Hepatocyte (in vitro differentiated cells): Measurements from ENCODE around the gene EREG. TPM values are rescaled to one million over a fixed set of nuclear protein-coding genes. Genes with fewer than 3 reads are reported as not detected.

Experiments
- DNase-seq: peaks from one replicate; pipeline ENCODE4 v3.0.0-alpha.2; 2016; ENCODE audit warnings: low spot score
- H2AFZ ChIP-seq: fragments of 200-600 bp; sonication (generic); 2 replicates; pipeline ENCODE4 v1.6.0; 2016; ENCODE audit warnings: antibody characterized with exemption, mild to moderate bottlenecking
- H3K27ac ChIP-seq: fragments of 200-600 bp; sonication (generic); 2 replicates; pipeline ENCODE4 v1.5.1; 2016; ENCODE audit warnings: mild to moderate bottlenecking
- H3K27me3 ChIP-seq: fragments of 200-600 bp; sonication (generic); 2 replicates; pipeline ENCODE4 v1.6.1; 2016
- H3K36me3 ChIP-seq: fragments of 200-600 bp; sonication (generic); replicated peaks from 2 replicates; pipeline ENCODE4 v1.5.1; 2016; ENCODE audit warnings: low read depth; ENCODE audit not compliant: insufficient read depth
- H3K4me1 ChIP-seq: fragments of 200-600 bp; sonication (generic); 2 replicates; pipeline ENCODE4 v1.5.1; 2016; ENCODE audit warnings: mild to moderate bottlenecking, moderate library complexity; ENCODE audit not compliant: insufficient read depth
- H3K4me2 ChIP-seq: fragments of 200-600 bp; sonication (generic); 2 replicates; pipeline ENCODE4 v1.6.0; 2016
- H3K4me3 ChIP-seq: fragments of 200-600 bp; sonication (generic); 2 replicates; pipeline ENCODE4 v1.5.1; 2016; ENCODE audit warnings: mild to moderate bottlenecking
- H3K79me2 ChIP-seq: fragments of 200-600 bp; sonication (generic); 2 replicates; pipeline ENCODE4 v1.6.0; 2017; ENCODE audit warnings: mild to moderate bottlenecking
- H3K9me2 ChIP-seq: fragments of 200-600 bp; sonication (generic); replicated peaks from 2 replicates; pipeline ENCODE4 v1.6.0; 2017; ENCODE audit warnings: mild to moderate bottlenecking; ENCODE audit not compliant: insufficient read depth
- H3K9me3 ChIP-seq: fragments of 200-600 bp; sonication (generic); 2 replicates; pipeline ENCODE4 v1.5.1; 2016; ENCODE audit warnings: low read depth, mild to moderate bottlenecking
- H4K20me1 ChIP-seq: fragments of 200-600 bp; sonication (generic); 2 replicates; pipeline ENCODE4 v1.6.0; 2016; ENCODE audit warnings: mild to moderate bottlenecking; ENCODE audit not compliant: insufficient read depth, poor library complexity, severe bottlenecking
- EZH2 ChIP-seq: fragments of 200-600 bp; sonication (generic); IDR thresholded peaks from 2 replicates; pipeline ENCODE4 v1.6.1; 2016; ENCODE audit warnings: antibody characterized with exemption, mild to moderate bottlenecking, borderline replicate concordance
- EZH2phosphoT487 ChIP-seq: fragments of 200-600 bp; sonication (generic); IDR thresholded peaks from one replicate; pipeline ENCODE4 v1.6.1; 2018; ENCODE audit warnings: antibody characterized with exemption, mild to moderate bottlenecking, low read depth, moderate library complexity; ENCODE audit not compliant: unreplicated experiment, severe bottlenecking
- WGBS: methylation state at CpG from one replicate; pipeline ENCODE4 v1.1.6; 2016; ENCODE audit warnings: low lambda C conversion rate; ENCODE audit errors: missing lambda C conversion rate; 5-methylcytosine and 5-hydroxymethylcytosine counted together
- polyA plus RNA-seq: library from polyadenylated mRNA; unstranded; fragments of >200 nt; fragmentation: Nextera tagmentation; extraction: Ambion mirVana; gene quantifications from 2 replicates; pipeline ENCODE4 v1.2.1, GENCODE V29; 2016
- total RNA-seq: library from RNA; depleted of rRNA; stranded (reverse); fragments of >200 nt; gene quantifications from 2 replicates; pipeline ENCODE4 v1.2.3, GENCODE V29; 2014
- TF ChIP-seq, protein P1 (sequence below): fragments of 200-600 bp; sonication (generic); IDR thresholded peaks from 2 replicates; pipeline ENCODE4 v1.5.1; 2016; ENCODE audit warnings: antibody characterized with exemption, mild to moderate bottlenecking; ENCODE audit not compliant: poor library complexity

The EREG gene
- total and polyA plus RNA-seq, 2 experiments from 2014 or later: 4.5 to 18.9 TPM

DNA sequence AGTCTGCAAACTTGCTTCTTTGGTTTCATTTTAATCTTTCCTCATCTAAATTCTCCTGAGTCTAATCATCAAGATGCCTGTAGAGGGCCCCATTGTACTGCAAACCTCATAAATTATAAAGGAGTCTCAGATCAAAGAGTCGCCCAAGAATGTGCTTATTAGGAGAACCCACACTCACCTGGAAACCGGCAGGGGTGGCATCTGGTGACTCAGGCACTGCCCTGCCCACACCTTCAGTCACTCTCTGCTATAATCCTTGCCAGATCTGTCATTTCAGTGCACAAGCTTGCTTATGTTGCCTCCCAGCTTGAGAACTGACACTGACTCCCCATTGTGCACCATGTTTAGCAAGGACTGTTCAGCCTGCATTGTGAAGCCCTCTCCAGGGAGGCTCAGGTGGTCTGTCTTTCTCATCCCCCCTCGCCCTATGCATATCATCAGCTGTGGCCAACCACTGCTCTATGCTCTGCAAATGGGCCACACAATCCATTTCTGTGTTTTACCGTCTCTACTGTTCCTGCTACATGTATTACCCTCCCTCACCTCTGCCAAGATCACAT lies 44.3 kb upstream of the EREG start:
- Histone ChIP-seq H3K27ac (peak overlapping the region; percentile 4), H3K4me2 (no peak overlapping the region), H3K27me3 (no peaks in the 10 kb centered on the region), H3K79me2 (no peaks in the 10 kb centered on the region), H3K4me3 (no peak overlapping the region), H3K4me1 (no peaks in the 10 kb centered on the region), H4K20me1 (no peaks in the 10 kb centered on the region), H3K9me3 (no peaks in the 10 kb centered on the region), H2AFZ (no peak overlapping the region), H3K9me2 (no peaks in the 10 kb centered on the region), H3K36me3 (no peaks in the 10 kb centered on the region)
- 37% methylated on average over 4 of the region's 4 CpGs for WGBS
- TF ChIP-seq, protein P1, sequence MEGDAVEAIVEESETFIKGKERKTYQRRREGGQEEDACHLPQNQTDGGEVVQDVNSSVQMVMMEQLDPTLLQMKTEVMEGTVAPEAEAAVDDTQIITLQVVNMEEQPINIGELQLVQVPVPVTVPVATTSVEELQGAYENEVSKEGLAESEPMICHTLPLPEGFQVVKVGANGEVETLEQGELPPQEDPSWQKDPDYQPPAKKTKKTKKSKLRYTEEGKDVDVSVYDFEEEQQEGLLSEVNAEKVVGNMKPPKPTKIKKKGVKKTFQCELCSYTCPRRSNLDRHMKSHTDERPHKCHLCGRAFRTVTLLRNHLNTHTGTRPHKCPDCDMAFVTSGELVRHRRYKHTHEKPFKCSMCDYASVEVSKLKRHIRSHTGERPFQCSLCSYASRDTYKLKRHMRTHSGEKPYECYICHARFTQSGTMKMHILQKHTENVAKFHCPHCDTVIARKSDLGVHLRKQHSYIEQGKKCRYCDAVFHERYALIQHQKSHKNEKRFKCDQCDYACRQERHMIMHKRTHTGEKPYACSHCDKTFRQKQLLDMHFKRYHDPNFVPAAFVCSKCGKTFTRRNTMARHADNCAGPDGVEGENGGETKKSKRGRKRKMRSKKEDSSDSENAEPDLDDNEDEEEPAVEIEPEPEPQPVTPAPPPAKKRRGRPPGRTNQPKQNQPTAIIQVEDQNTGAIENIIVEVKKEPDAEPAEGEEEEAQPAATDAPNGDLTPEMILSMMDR: peak; percentile 65
- no peak for TF ChIP-seq EZH2phosphoT487
- peak; percentile 82 for DNase-seq

- 93% methylated on average over 3 of the region's 3 CpGs for WGBS
- no peaks in the 10 kb centered on the region for H3K9me3 ChIP-seq
- no peaks in the 10 kb centered on the region for H3K9me2 ChIP-seq
- no peaks in the 10 kb centered on the region for H3K27me3 ChIP-seq
- no peaks in the 10 kb centered on the region for H3K36me3 ChIP-seq
- DNase-seq: no peak
- no peaks in the 10 kb centered on the region for H4K20me1 ChIP-seq
- H3K4me2 ChIP-seq: no peak overlapping the region
- H3K27ac ChIP-seq: no peak overlapping the region
- H2AFZ ChIP-seq: no peak overlapping the region
- H3K4me1 ChIP-seq: no peaks in the 10 kb centered on the region
- no peak overlapping the region for H3K4me3 ChIP-seq
- no peaks in the 10 kb centered on the region for H3K79me2 ChIP-seq
- TF ChIP-seq EZH2phosphoT487: no peak
- TF ChIP-seq EZH2: no peak
- TF ChIP-seq, protein P1: no peak
Measured at GRCh38 chr4:74322301-74322700, 42.6 kb upstream of the EREG start.

- Histone ChIP-seq H3K4me2 (no peak overlapping the region), H3K9me3 (no peaks in the 10 kb centered on the region), H4K20me1 (no peaks in the 10 kb centered on the region), H3K4me3 (no peak overlapping the region), H2AFZ (no peak overlapping the region), H3K27me3 (no peaks in the 10 kb centered on the region), H3K4me1 (no peaks in the 10 kb centered on the region), H3K27ac (no peak overlapping the region), H3K79me2 (no peaks in the 10 kb centered on the region), H3K36me3 (no peaks in the 10 kb centered on the region), H3K9me2 (no peaks in the 10 kb centered on the region)
- DNase-seq: no peak
- 87% methylated on average over 4 of the region's 4 CpGs for WGBS
- TF ChIP-seq EZH2phosphoT487 (no peak), EZH2 (no peak)
- TF ChIP-seq, protein P1: no peak
Measured at GRCh38 chr4:74323663-74324062, 41.3 kb upstream of the EREG start.

DNA sequence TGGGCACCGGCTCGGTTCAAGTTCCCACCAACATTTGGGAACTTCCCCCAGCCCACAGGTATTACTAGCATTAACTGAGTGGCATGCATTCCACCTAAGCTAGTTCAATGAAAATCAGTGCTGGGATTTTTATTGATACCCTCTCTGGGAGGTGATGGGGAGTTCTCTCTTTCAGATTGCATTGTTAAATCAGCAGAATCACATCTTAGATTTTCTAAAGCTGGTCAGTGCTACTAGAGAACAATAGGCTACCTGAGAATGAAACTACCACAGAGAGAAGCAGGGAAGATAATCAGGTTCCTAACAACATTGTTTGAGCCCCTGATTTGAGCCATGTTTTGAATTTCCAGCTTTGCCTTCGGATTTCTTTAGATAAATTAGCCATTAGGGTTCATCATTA lies 40.7 kb upstream of the EREG start:
- Histone ChIP-seq H3K4me1 (no peaks in the 10 kb centered on the region), H3K27ac (no peak overlapping the region), H3K27me3 (no peaks in the 10 kb centered on the region), H3K9me2 (no peaks in the 10 kb centered on the region), H4K20me1 (no peaks in the 10 kb centered on the region), H2AFZ (no peak overlapping the region), H3K4me3 (no peak overlapping the region), H3K4me2 (no peak overlapping the region), H3K79me2 (no peaks in the 10 kb centered on the region), H3K36me3 (no peaks in the 10 kb centered on the region), H3K9me3 (no peaks in the 10 kb centered on the region)
- TF ChIP-seq EZH2 (no peak), EZH2phosphoT487 (no peak)
- TF ChIP-seq, protein P1: no peak
- 71% methylated on average over 3 of the region's 3 CpGs for WGBS
- DNase-seq: no peak
